ENCODE results near the gene TGFB1. TPM values are rescaled to one million over a fixed set of nuclear protein-coding genes. Genes with fewer than 3 reads are reported as not detected.
A peak's percentile ranks its signal among the peaks of the same experiment; 100 is the strongest.
"Not testable (repeated sequence)": the region's sequence is repeated elsewhere in the genome, so short reads cannot be mapped to it uniquely, and the experiment has no call there.

TGFB1 gene
- polyA plus RNA-seq, 1 donor, result 23.9 TPM

- no peak for DNase-seq
Observed at GRCh38 chr19:41367848-41368301, 14.2 kb upstream of the TGFB1 start.

- DNase-seq, result no peak
Observed at GRCh38 chr19:41366089-41366488, 12.4 kb upstream of the TGFB1 start.

GRCh38 chr19:41364524-41365391 is 11.0 kb upstream of the TGFB1 start:
- no peak for DNase-seq

GRCh38 chr19:41363753-41364523 is 10.2 kb upstream of the TGFB1 start, which contains the start of gene B9D2:
TSS of gene B9D2 (minus strand) at chr19:41364149. CDS start at chr19:41363519, 630 bp downstream.
- peak; percentile 98 for DNase-seq

GRCh38 chr19:41363371-41363752 is 9.6 kb upstream of the TGFB1 start:
- DNase-seq, result no peak

GRCh38 chr19:41362143-41362847 is 8.6 kb upstream of the TGFB1 start:
- no peak for DNase-seq

GRCh38 chr19:41359741-41360140 is 6.0 kb upstream of the TGFB1 start:
- no peak for DNase-seq

GRCh38 chr19:41357746-41358145 is 4.0 kb upstream of the TGFB1 start:
- DNase-seq, result no peak

GRCh38 chr19:41356984-41357739 is 3.4 kb upstream of the TGFB1 start:
- DNase-seq, result no peak

GRCh38 chr19:41355802-41356201 is 2.1 kb upstream of the TGFB1 start:
- DNase-seq, result no peak

GRCh38 chr19:41355035-41355434 is 1.3 kb upstream of the TGFB1 start:
- no peak for DNase-seq

- DNase-seq, result no peak
Observed at GRCh38 chr19:41354343-41354953, 726 bp upstream of the TGFB1 start.

GRCh38 chr19:41352609-41353465 is 885 bp downstream of the TGFB1 start:
- no peak for DNase-seq

- DNase-seq, result no peak
Observed at GRCh38 chr19:41352279-41352608, 1.5 kb downstream of the TGFB1 start.

- DNase-seq, result no peak
Observed at GRCh38 chr19:41351339-41352245, 2.1 kb downstream of the TGFB1 start.

- DNase-seq, result no peak
Observed at GRCh38 chr19:41350735-41351338, 2.9 kb downstream of the TGFB1 start.

- not testable (repeated sequence) for DNase-seq
Observed at GRCh38 chr19:41346916-41347315, 6.8 kb downstream of the TGFB1 start.

GRCh38 chr19:41344162-41344561 is 9.6 kb downstream of the TGFB1 start:
- no peak for DNase-seq
